GM18511 (cell line): ENCODE measurements around the gene NXT1.

ENCODE experiments used
- ATAC-seq: cut with Tn5 transposase; IDR thresholded peaks from one replicate; pipeline ENCODE4 v1.9.1; 2021; ENCODE audit warnings: mild to moderate bottlenecking, moderate library complexity; ENCODE audit not compliant: unreplicated experiment

Gene NXT1

GRCh38 chr20:23386304-23387117 is 35.9 kb downstream of the NXT1 start:
- ATAC-seq: no peak

GRCh38 chr20:23387118-23387443 is 36.5 kb downstream of the NXT1 start:
- ATAC-seq: no peak

- no peak for ATAC-seq
These were observed 39.6 kb downstream of the NXT1 start for GRCh38 chr20:23390091-23390774.

GRCh38 chr20:23391707-23392310 is 41.2 kb downstream of the NXT1 start:
- ATAC-seq: no peak

- ATAC-seq: no peak
These were observed 43.6 kb downstream of the NXT1 start for GRCh38 chr20:23393996-23394775.

GRCh38 chr20:23396950-23397627 is 46.5 kb downstream of the NXT1 start:
- no peak for ATAC-seq

GRCh38 chr20:23397961-23398360 is 47.4 kb downstream of the NXT1 start:
- no peak for ATAC-seq

GRCh38 chr20:23399568-23400241 is 49.1 kb downstream of the NXT1 start:
- ATAC-seq: peak; percentile 79

- ATAC-seq: no peak
These were observed 50.5 kb downstream of the NXT1 start for GRCh38 chr20:23401051-23401450.

- ATAC-seq: no peak
These were observed 53.2 kb downstream of the NXT1 start for GRCh38 chr20:23403751-23404150.

GRCh38 chr20:23404196-23404595 is 53.6 kb downstream of the NXT1 start:
- no peak for ATAC-seq
